Keratinocyte (primary cell): ENCODE data around the gene SCN1B.

Experiments
- CTCF ChIP-seq, 3 experiments: IDR thresholded peaks in 1 of 3; conservative IDR thresholded peaks in 1 of 3; optimal IDR thresholded peaks in 1 of 3; 2 replicates in 2 of 3; 3 replicates in 1 of 3; pipeline versions ENCODE3 to v1.5.1; 2011; ENCODE audit warnings: low read length in 3 of 3, mild to moderate bottlenecking in 3 of 3, moderate library complexity in 2 of 3, control low read depth in 1 of 3, inconsistent platforms in 1 of 3; ENCODE audit not compliant: insufficient read depth in 2 of 3; ENCODE audit errors: extremely low read depth in 1 of 3
- EZH2 ChIP-seq: IDR thresholded peaks from one replicate; pipeline ENCODE4 v1.6.1; 2012; ENCODE audit warnings: inconsistent platforms, mild to moderate bottlenecking, low read length, moderate library complexity

GRCh38 chr19:35041548-35042055 is 11.3 kb downstream of the SCN1B start, which contains the start of gene HPN:
- TF ChIP-seq CTCF (optimal IDR thresholded peaks at IDR 0.05 in 1 of 3, IDR thresholded peaks at IDR 0.05 in 1 of 3, conservative IDR thresholded peaks at IDR 0.05 in 1 of 3; ENCODE audit: extremely low read depth in 1 of 3, insufficient read depth in 2 of 3, low read length in 3 of 3): no peak
- TF ChIP-seq EZH2: no peak
